ENCODE data around the gene XCL2.
"Not testable (repeated sequence)": the region's sequence is repeated elsewhere in the genome, so short reads cannot be mapped to it uniquely, and the experiment has no call there.

XCL2 gene

DNA sequence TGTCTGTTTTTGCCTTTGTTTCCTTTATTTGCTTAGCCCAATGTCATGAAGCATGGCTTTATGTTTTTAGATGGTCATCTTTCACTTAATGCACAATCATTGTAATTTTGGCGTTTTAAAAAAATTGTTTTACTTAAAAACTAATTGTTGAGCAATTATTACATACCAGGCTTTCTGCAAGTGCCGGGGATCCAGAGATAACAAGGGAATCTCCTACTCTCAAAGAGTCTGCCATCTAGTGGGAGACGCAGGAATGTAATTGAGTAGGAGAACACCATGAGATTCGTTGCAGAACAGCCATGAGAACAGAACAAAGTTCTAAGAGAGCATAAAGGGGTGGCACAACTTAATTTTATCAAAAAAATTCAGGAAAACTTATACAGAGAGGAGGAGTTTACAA is 30.4 kb upstream of the XCL2 start:
- H3K27ac Mint-ChIP-seq; DNase-seq; H3K36me3 Mint-ChIP-seq (ENCODE audit: insufficient read depth); H3K4me3 Mint-ChIP-seq; ATAC-seq (replicated peaks); H3K9me3 Mint-ChIP-seq; H3K27me3 Mint-ChIP-seq: not testable (repeated sequence)
- peaks cover 16 to 25% of the 10 kb centered on the region in 2 donors for H3K4me1 Mint-ChIP-seq (ENCODE audit: low read depth in 2 of 2)

DNA sequence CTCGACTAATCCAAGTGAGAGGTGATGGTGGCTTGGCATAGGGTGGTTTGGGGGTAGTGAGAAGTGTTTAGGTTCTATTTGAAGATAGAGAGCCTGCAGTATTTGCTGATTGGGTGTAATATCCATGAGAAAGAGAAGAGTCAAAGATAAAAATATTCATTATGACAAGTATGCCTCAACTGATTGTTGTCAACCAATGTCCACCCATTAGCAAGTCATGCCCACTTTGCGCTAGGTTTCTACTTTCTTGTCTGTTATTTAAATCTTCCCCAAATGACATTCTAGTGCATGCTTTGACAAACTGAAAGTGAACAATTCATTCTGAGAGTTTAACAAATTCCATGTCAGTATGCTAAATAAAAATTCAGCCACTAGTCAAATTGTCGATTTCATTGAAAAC is 28.8 kb upstream of the XCL2 start:
- Mint-ChIP-seq H3K27me3 (no peaks in the 10 kb centered on the region), H3K27ac (no peak overlapping the region), H3K9me3 (no peaks in the 10 kb centered on the region), H3K4me1 (ENCODE audit: low read depth in 2 of 2) (peaks cover 12 to 17% of the 10 kb centered on the region in 2 donors), H3K36me3 (ENCODE audit: insufficient read depth) (no peaks in the 10 kb centered on the region), H3K4me3 (no peak overlapping the region)
- no peak for ATAC-seq (replicated peaks)
- DNase-seq: no peak

DNA sequence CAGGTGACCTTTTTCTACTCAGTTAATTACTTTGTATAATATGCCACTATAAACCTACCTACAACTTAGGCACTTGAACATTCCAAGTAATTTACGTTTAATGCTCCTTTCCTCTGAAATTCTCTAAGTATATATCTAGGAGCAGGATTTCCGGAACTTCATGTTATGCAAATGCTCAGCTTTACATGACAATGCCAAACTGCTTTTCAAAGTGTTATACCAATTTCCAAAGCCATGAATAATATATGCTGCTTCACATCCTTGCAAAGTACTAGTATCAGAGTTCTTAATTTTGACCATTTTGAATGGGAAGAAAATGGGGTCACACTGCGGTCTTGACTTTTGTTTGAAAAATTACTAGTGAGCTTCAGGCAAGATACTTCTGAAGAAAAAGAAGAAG is 26.9 kb upstream of the XCL2 start:
- no peak for ATAC-seq (replicated peaks)
- DNase-seq: no peak
- Mint-ChIP-seq H3K4me1 (ENCODE audit: low read depth in 2 of 2) (peaks cover 8 to 13% of the 10 kb centered on the region in 2 donors), H3K27me3 (no peaks in the 10 kb centered on the region), H3K9me3 (no peaks in the 10 kb centered on the region), H3K36me3 (ENCODE audit: insufficient read depth) (no peaks in the 10 kb centered on the region), H3K4me3 (no peak overlapping the region), H3K27ac (no peak overlapping the region)

DNA sequence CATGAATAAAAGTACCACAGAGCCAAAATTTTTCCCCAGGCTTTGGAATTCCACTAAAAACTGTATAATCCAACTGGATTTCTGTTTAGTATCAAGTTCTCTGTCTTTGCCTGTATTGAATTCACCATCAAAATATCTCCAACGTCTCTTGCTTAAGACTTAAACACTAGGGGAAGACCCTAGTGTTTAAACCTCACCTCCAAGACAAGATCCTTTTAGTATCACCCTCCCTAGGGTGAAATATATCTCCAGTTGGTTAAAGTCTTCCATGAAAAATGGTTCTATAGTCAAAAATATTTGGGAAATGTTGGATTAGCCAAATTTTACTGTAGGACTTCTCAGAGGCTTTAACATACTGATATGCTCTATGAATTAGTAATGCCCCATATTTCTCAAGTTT is 24.5 kb upstream of the XCL2 start:
- H3K27me3 Mint-ChIP-seq: no peaks in the 10 kb centered on the region
- ATAC-seq (replicated peaks) (no peak), DNase-seq (no peak)
- H3K9me3 Mint-ChIP-seq: no peaks in the 10 kb centered on the region
- no peaks in the 10 kb centered on the region for H3K4me1 Mint-ChIP-seq (ENCODE audit: low read depth in 2 of 2)
- no peak overlapping the region for H3K4me3 Mint-ChIP-seq
- H3K36me3 Mint-ChIP-seq (ENCODE audit: insufficient read depth): no peaks in the 10 kb centered on the region
- H3K27ac Mint-ChIP-seq: peak overlapping the region in 1 of 2 donors; percentile 16

DNA sequence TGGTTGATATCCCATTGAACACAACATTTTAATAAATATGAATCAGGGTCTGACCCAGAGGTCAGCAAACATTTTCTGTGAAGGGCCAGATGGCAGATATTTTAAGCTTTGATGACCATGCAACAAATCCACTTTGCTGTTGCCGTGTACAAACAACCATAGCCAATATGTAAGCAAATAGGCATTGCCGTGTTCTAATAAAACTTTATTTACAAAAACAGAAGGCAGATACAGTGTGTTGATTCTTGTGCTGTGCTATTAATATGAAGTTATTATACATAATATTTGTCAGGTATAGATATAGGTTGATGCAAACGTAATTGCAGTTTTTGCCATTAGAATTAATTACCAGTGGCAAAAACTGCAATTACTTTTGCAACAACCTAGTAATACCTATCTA is 23.8 kb upstream of the XCL2 start:
- Mint-ChIP-seq H3K4me1 (ENCODE audit: low read depth in 2 of 2) (peaks cover 0 to 3% of the 10 kb centered on the region in 2 donors), H3K27me3 (no peaks in the 10 kb centered on the region), H3K36me3 (ENCODE audit: insufficient read depth) (no peaks in the 10 kb centered on the region), H3K27ac (no peak overlapping the region), H3K9me3 (no peaks in the 10 kb centered on the region), H3K4me3 (no peak overlapping the region)
- DNase-seq: no peak
- ATAC-seq (replicated peaks): no peak

DNA sequence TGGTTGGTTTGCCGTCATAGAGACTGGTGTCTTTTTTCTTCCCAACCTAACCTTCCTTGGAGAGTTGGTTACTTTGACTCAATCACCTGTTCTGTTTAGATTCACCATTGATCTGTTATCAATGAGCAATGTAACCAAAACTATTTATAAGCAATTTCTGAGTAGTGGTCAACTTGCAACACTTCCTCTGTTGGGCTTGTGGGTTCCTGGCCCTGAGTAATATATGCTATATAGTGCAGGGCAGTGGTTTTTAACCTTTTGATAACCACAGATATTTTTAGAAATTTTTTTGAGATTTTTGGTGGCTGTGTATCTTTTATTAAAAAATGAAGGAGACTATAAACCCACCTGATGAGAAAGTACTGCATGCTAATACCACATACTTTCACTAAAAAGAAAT is 23.2 kb upstream of the XCL2 start:
- DNase-seq: no peak
- Mint-ChIP-seq H3K27ac (no peak overlapping the region), H3K9me3 (no peaks in the 10 kb centered on the region), H3K4me1 (ENCODE audit: low read depth in 2 of 2) (peaks cover 0 to 5% of the 10 kb centered on the region in 2 donors), H3K27me3 (no peaks in the 10 kb centered on the region), H3K4me3 (no peak overlapping the region), H3K36me3 (ENCODE audit: insufficient read depth) (no peaks in the 10 kb centered on the region)
- no peak for ATAC-seq (replicated peaks)

DNA sequence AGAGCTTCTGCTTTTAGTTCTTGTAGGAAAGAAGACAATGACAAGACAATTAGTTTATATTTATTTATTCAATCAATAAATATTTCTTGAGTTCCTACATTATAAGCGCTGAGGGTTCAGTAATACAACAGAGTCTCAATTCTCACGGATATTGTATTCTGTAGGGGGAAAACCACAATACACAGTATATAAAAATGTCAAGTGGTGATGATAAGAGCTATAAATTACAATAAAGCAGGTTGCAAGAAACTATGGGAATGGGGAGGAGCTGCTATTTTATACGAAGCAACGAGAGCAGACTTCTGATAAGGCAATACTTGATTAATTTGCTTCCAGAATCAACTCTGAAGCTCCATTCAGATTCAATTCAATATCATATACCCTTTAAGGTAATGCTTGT is 22.0 kb upstream of the XCL2 start:
- DNase-seq (no peak), ATAC-seq (replicated peaks) (no peak)
- Mint-ChIP-seq H3K27me3 (no peaks in the 10 kb centered on the region), H3K27ac (no peak overlapping the region), H3K9me3 (no peaks in the 10 kb centered on the region), H3K4me3 (no peak overlapping the region), H3K4me1 (ENCODE audit: low read depth in 2 of 2) (peaks cover 0 to 8% of the 10 kb centered on the region in 2 donors), H3K36me3 (ENCODE audit: insufficient read depth) (no peaks in the 10 kb centered on the region)

DNA sequence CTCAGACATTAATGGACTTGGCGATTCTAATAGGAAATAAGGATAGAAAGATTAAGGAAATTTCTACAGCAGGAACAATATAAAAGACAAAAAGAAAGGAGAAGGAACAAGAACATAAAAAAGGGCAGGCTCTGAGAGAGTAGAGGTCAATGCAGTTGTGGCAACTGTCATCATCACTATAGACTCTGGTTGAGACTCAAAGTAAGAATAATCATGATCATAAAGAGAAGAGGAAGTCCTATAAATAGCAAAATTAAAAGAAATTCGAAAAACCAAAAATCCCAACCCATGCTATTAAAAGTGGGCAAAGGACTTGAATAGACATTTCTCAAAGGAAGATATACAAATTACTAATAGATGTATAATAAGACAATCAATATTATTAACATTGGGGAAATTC is 18.2 kb upstream of the XCL2 start:
- Mint-ChIP-seq H3K27me3 (no peaks in the 10 kb centered on the region), H3K9me3 (no peaks in the 10 kb centered on the region), H3K36me3 (ENCODE audit: insufficient read depth) (no peaks in the 10 kb centered on the region), H3K4me3 (no peak overlapping the region), H3K27ac (no peak overlapping the region), H3K4me1 (ENCODE audit: low read depth in 2 of 2) (peaks cover 9 to 19% of the 10 kb centered on the region in 2 donors)
- no peak for ATAC-seq (replicated peaks)
- DNase-seq: no peak

DNA sequence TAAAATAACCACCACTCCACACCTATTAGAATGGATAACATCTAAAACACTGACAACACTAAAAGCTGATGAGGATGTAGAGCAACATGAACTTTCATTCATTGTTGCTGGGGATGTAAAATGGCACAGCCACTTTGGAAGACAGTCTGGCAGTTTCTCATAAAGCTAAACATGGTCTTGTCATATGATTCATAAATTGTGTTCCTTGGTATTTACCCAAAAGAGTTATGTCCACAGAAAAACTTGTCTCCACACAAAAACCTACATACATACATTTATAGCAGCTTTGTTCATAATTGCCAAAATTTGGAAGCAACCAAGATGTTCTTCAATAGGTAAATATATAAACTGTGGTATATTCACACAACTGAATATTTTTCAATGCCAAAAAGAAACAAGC is 16.6 kb upstream of the XCL2 start:
- DNase-seq (no peak), ATAC-seq (replicated peaks) (no peak)
- H3K27me3 Mint-ChIP-seq: no peaks in the 10 kb centered on the region
- H3K36me3 Mint-ChIP-seq (ENCODE audit: insufficient read depth): no peaks in the 10 kb centered on the region
- peaks cover 18 to 35% of the 10 kb centered on the region in 2 donors for H3K4me1 Mint-ChIP-seq (ENCODE audit: low read depth in 2 of 2)
- H3K9me3 Mint-ChIP-seq: no peaks in the 10 kb centered on the region
- no peak overlapping the region for H3K27ac Mint-ChIP-seq
- no peak overlapping the region for H3K4me3 Mint-ChIP-seq

DNA sequence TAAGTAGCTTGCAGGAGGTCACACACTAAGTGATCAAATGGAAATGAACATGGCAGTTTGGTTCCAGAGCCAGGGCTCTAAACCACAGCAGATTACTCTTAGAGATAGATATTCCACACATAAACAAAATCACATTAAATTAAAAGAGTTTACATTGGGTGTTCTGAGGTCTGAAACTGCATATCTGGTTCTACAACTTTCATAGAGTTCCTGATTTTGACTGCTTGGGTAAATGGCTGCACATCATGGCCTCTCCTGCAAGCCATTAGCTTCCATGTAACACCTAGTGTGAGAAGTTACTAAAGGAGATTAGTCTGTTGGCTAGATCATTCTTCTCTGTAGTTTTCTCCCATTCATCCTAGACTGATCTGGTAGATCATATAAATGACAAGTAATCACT is 12.8 kb upstream of the XCL2 start:
- Mint-ChIP-seq H3K4me3 (peak overlapping the region in 1 of 2 donors; percentile 48), H3K27me3 (no peaks in the 10 kb centered on the region), H3K36me3 (ENCODE audit: insufficient read depth) (no peaks in the 10 kb centered on the region), H3K4me1 (ENCODE audit: low read depth in 2 of 2) (peaks cover 38 to 58% of the 10 kb centered on the region in 2 donors), H3K9me3 (no peaks in the 10 kb centered on the region), H3K27ac (peak overlapping the region in 1 of 2 donors; percentile 89)
- ATAC-seq (replicated peaks) (no peak), DNase-seq (no peak)

DNA sequence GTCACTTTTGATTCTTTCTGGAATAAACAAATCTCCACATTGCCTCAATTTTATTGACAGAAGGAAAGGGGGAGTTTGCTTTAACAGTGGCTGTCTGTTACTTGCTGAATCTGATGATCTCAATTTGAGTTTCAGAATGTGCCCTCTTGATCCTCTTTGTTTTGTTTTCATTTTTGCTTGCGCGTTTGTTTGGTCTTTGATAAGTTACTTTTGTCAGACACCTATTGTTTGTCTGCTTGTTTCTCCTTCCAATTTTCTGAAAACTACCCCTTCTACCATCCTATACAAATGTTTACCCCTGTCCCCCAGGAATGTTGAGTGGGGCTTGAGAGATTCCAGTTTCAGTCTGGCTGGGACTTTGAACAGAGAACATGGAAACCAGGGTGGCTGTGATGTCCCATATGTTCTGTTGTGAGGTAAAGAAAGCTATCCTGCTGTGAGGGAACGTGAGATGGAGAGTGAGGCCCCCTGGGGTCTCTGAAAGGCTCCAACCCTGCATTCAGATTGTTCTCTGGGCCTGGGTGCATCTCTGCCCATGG is 11.8 kb upstream of the XCL2 start:
- peak overlapping the region; percentile 48 to 61 for H3K4me3 Mint-ChIP-seq
- H3K36me3 Mint-ChIP-seq (ENCODE audit: insufficient read depth): no peaks in the 10 kb centered on the region
- no peaks in the 10 kb centered on the region for H3K27me3 Mint-ChIP-seq
- DNase-seq: no peak
- ATAC-seq (replicated peaks): no peak
- peaks cover 40 to 64% of the 10 kb centered on the region in 2 donors for H3K4me1 Mint-ChIP-seq (ENCODE audit: low read depth in 2 of 2)
- H3K27ac Mint-ChIP-seq: peak overlapping the region; percentile 57 to 89
- H3K9me3 Mint-ChIP-seq: no peaks in the 10 kb centered on the region

DNA sequence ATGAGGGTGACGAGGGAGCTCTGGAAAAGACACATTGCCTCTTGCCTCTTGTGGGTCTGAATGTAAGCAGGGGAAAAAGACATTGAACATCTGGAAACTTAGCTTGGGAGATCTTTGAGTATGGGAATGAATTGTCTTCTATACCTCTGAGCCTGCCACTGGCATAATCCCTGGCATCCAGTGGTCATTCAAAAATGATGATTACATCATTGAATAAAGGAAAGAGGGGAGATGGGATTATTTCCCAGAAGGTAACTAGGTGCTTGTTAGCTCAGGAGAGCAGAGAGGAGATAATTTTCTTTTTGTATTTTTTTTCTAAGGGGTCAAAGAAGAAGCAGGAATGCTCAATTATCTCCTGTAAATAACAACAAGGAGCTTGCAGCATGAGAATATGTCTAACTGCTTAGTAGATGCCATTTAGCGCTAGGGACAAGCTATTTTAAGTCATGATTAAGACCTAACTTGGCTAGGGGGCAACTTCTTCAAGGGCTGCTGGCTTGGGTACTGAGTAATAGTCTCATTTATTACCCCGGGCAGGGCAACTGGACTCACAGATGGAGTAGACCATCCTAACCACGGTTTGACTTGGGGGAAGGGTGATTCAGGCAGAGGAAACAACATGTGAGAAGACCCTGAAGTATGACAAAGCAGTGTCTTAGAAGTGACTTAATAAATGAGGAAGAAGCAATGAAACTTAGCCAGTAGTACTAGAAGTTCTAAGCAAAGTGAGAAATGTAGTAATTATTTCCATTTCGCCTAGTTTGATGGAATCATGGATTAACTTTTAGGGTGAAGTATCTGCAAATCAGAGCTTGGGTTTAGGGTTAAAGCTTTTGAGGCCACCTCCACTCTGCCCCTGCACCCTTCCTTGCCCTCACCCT is 11.0 kb upstream of the XCL2 start:
- ATAC-seq (replicated peaks) (no peak), DNase-seq (no peak)
- Mint-ChIP-seq H3K9me3 (no peaks in the 10 kb centered on the region), H3K27me3 (no peaks in the 10 kb centered on the region), H3K27ac (peak overlapping the region; percentile 57 to 89), H3K4me3 (peak overlapping the region; percentile 48 to 61), H3K36me3 (ENCODE audit: insufficient read depth) (no peaks in the 10 kb centered on the region), H3K4me1 (ENCODE audit: low read depth in 2 of 2) (peaks cover 38 to 65% of the 10 kb centered on the region in 2 donors)

DNA sequence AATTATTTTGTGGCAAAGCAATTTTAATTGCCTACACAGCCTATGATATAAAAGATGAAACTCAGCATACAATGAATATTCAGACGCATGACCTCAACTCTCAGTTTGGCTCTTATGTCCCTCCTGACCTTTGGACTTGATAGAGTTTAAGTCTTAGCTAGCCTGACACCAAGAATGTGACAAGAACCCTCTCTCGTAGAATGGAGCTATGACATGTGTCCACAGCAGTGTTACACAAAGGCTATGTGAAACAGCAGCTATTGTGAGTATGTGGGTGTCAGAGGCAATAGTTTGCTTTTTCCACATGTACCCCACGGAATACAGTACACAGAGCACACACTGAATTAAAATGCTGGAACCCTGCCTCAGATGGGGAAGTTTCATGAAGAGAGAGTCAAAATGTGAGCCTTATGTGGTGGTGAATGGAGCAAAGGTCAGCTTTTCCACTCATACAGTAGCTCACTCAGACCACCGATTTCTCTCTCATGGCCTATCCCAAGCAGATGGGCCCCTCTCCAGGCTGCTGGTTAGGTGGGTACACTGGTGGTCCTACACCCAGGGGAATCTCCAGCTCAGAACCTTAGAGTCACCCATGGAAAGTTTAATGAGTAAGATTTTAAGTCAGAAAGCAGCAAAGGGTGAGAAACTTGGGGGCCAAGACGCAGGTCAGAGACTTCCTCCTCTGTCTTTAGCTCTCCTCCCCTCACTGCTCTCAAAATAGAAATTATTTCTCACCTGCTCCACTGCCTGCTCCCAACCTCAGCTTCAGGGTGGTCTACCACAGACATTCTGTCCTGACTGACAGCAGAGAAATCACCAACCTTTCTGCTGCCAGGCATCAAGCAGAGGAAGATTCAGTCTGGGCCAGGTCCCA is 10.1 kb upstream of the XCL2 start:
- peaks cover 38 to 65% of the 10 kb centered on the region in 2 donors for H3K4me1 Mint-ChIP-seq (ENCODE audit: low read depth in 2 of 2)
- H3K27me3 Mint-ChIP-seq: no peaks in the 10 kb centered on the region

More for the DNA sequence above, 10.1 kb upstream of the XCL2 start:
- DNase-seq (no peak), ATAC-seq (replicated peaks) (peak; percentile 66)
- Mint-ChIP-seq H3K36me3 (ENCODE audit: insufficient read depth) (no peaks in the 10 kb centered on the region), H3K9me3 (no peaks in the 10 kb centered on the region), H3K4me3 (peak overlapping the region; percentile 48 to 61), H3K27ac (peak overlapping the region; percentile 57 to 89)
